HG03097 (cell line): ENCODE results near the gene DEPDC7.
"Not testable (repeated sequence)": the region's sequence is repeated elsewhere in the genome, so short reads cannot be mapped to it uniquely, and the experiment has no call there.

Source experiments
- ATAC-seq: cut with Tn5 transposase; IDR thresholded peaks from one replicate; pipeline ENCODE4 v1.9.1; 2021; ENCODE audit not compliant: unreplicated experiment, low FRiP score

DEPDC7 gene

GRCh38 chr11:33021937-33022336, 6.3 kb downstream of the DEPDC7 start:
- no peak for ATAC-seq

GRCh38 chr11:33025339-33025722, 9.7 kb downstream of the DEPDC7 start:
- no peak for ATAC-seq

GRCh38 chr11:33027233-33027632, 11.6 kb downstream of the DEPDC7 start:
- no peak for ATAC-seq

GRCh38 chr11:33027846-33028536, 12.3 kb downstream of the DEPDC7 start:
- no peak for ATAC-seq

- no peak for ATAC-seq
Measured at GRCh38 chr11:33028537-33028914, 12.8 kb downstream of the DEPDC7 start.

- ATAC-seq = not testable (repeated sequence)
Measured at GRCh38 chr11:33029218-33029617, 13.5 kb downstream of the DEPDC7 start.

- ATAC-seq = no peak
Measured at GRCh38 chr11:33033493-33033892, 17.8 kb downstream of the DEPDC7 start.

- ATAC-seq = no peak
Measured at GRCh38 chr11:33035011-33035410, 19.3 kb downstream of the DEPDC7 start.

GRCh38 chr11:33039274-33040032, 23.8 kb downstream of the DEPDC7 start, which contains the start of gene TCP11L1:
TSS of gene TCP11L1 (plus strand) at chr11:33039572. CDS start at chr11:33043774, 4,202 bp downstream.
- peak; percentile 82 for ATAC-seq

GRCh38 chr11:33040033-33040861, 24.6 kb downstream of the DEPDC7 start:
- ATAC-seq = no peak

- ATAC-seq = no peak
Measured at GRCh38 chr11:33040862-33041453, 25.3 kb downstream of the DEPDC7 start.

- ATAC-seq = no peak
Measured at GRCh38 chr11:33043221-33043830, 27.6 kb downstream of the DEPDC7 start.

GRCh38 chr11:33044285-33044756, 28.6 kb downstream of the DEPDC7 start:
- ATAC-seq = no peak

- ATAC-seq = no peak
Measured at GRCh38 chr11:33045551-33046255, 30.0 kb downstream of the DEPDC7 start.

- ATAC-seq = not testable (repeated sequence)
Measured at GRCh38 chr11:33048701-33049100, 33.0 kb downstream of the DEPDC7 start.

GRCh38 chr11:33049565-33050408, 34.1 kb downstream of the DEPDC7 start:
- not testable (repeated sequence) for ATAC-seq

GRCh38 chr11:33052231-33052630, 36.6 kb downstream of the DEPDC7 start:
- ATAC-seq = no peak

GRCh38 chr11:33055375-33055774, 39.7 kb downstream of the DEPDC7 start:
- ATAC-seq = no peak

GRCh38 chr11:33057284-33057683, 41.6 kb downstream of the DEPDC7 start:
- ATAC-seq = no peak
